IPS-NIHi11 (cell line): ENCODE data around the gene MCRS1.

Source experiments
- DNase-seq: peaks from one replicate; pipeline ENCODE4 v3.0.0; 2012; ENCODE audit warnings: mixed read lengths, low spot score

MCRS1 gene

GRCh38 chr12:49582201-49582600 lies 14.3 kb upstream of the MCRS1 start:
- DNase-seq, result no peak

GRCh38 chr12:49580572-49581535 lies 12.9 kb upstream of the MCRS1 start:
- DNase-seq, result peak; percentile 96

DNA sequence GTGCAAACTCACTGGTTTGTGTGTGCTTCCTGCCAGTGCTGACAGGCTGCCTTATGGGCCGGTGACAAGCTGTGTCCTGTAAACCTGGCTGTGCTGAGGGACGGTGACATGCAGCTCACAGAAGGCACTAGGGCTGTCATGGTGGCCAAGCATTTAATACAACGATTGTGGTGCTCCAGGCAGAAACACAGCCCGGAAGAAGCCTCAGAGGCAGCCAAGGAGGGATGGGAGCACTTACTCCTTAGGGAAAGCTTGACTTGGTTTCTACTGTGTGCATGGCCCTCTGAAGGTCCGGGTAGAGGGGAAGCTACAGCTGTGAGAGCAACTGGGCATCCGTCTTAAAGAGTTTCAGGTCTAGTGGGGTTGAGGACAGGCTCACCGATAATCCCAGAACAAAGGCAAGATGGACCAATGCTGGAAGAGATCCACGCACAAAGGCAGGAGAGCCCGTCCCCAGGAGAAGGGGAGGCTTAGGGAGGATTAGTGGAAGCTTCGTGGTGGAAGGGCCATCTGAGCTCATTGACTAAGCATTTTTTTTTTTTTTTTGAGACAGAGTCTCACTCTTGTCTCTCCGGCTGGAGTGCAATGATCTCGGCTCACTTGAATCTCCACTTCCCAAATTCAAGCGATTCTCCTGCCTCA lies 10.7 kb upstream of the MCRS1 start:
- no peak for DNase-seq

- no peak for DNase-seq
These were observed 9.8 kb upstream of the MCRS1 start for GRCh38 chr12:49577589-49578315.

GRCh38 chr12:49568442-49569162 lies 660 bp upstream of the MCRS1 start:
- no peak for DNase-seq

- no peak for DNase-seq
These were observed 686 bp downstream of the MCRS1 start for GRCh38 chr12:49567302-49567610.

DNA sequence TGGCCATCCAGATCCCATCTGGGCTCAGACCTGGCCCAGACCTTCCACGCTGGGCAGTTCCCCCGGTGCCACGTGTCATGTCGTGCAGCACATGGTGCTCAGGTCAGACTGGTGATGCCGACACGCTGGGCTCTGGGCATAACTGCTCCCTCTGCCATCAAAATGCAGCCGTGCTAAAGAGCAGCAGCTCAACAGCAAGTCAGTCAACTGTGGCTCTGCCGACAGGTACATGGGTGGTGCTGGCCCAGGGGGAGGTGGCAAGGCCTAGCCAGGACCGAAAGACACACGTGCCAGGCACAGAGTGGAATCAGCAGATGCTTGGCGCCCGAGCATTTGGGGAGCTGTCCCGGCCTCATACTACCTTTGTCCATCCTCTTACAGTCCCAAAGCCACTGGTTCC lies 1.6 kb downstream of the MCRS1 start:
- no peak for DNase-seq

- DNase-seq, result no peak
These were observed 2.3 kb downstream of the MCRS1 start for GRCh38 chr12:49565406-49566265.

- DNase-seq, result no peak
These were observed 3.1 kb downstream of the MCRS1 start for GRCh38 chr12:49564686-49565405.

GRCh38 chr12:49563951-49564685 lies 3.8 kb downstream of the MCRS1 start:
- no peak for DNase-seq

GRCh38 chr12:49562831-49563230 lies 5.1 kb downstream of the MCRS1 start:
- DNase-seq, result no peak

DNA sequence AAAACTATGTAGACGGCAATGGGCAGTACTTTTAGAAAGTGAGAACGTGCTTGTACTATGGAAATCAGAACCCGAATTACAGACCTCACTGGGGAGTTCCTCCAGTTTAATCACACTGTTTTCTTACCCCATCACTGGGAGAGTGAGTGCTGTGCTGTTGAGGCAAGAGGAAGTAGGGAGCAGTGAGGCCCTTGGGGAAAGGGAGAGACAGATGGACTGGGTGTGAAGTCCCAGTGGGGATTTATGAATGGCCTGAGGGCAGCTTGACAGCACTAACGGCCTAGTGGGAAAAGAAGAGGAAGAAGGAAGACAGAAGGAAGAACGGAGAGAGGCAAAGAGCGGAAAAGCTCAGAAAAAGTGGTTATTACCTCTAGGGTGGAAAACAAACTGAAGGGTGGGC lies 5.7 kb downstream of the MCRS1 start:
- DNase-seq, result no peak

- DNase-seq, result no peak
These were observed 7.2 kb downstream of the MCRS1 start for GRCh38 chr12:49560695-49561094.

GRCh38 chr12:49559011-49559675 lies 8.8 kb downstream of the MCRS1 start:
- DNase-seq, result no peak

GRCh38 chr12:49558526-49558925 lies 9.4 kb downstream of the MCRS1 start:
- DNase-seq, result no peak

DNA sequence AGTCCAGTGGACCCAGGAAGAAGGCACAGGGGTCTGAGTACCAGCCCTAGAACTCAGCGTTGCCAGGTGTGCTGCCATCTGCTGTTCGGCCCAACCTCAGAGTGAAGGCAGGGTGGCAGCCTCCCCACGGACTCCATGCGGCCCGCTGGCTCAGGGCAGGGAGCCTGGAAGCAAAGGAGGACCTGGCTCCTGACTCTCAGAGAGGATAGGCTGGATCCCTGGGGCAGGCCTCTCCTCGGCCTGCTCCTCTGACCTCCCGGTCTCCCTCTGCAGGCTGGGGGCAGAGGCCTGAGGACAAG lies 10.1 kb downstream of the MCRS1 start:
- DNase-seq, result no peak

GRCh38 chr12:49557187-49557916 lies 10.6 kb downstream of the MCRS1 start:
- no peak for DNase-seq

GRCh38 chr12:49556391-49557186 lies 11.4 kb downstream of the MCRS1 start:
- no peak for DNase-seq
